Left lung (tissue), 10 donors: ENCODE results near the gene FRMD4B. TPM values are rescaled to one million over a fixed set of nuclear protein-coding genes. Genes with fewer than 3 reads are reported as not detected.
A peak's percentile ranks its signal among the peaks of the same experiment; 100 is the strongest.
"Not testable (repeated sequence)": the region's sequence is repeated elsewhere in the genome, so short reads cannot be mapped to it uniquely, and the experiment has no call there.

Experiments
- ATAC-seq: fragments of 200-7000 bp; cut with Tn5 transposase; one replicate; pipeline ENCODE4 v1.9.1; 2020; ENCODE audit warnings: moderate library complexity
- DNase-seq, 4 donors: peaks; one replicate each; pipeline ENCODE4 v3.0.0-alpha.2; 2013 to 2020
- H3K27ac ChIP-seq, 2 donors: fragments of 200-600 bp; sonication (generic) in 1 of 2; one replicate each; pipeline versions ENCODE4 v1.5.0 to v1.8.0; 2020 to 2021
- H3K27me3 ChIP-seq, 2 donors: fragments of 200-600 bp; sonication (generic) in 1 of 2; one replicate each; pipeline versions ENCODE4 v1.5.0 to v1.8.0; 2020 to 2021
- H3K36me3 ChIP-seq, 2 donors: fragments of 200-600 bp; sonication (generic) in 1 of 2; one replicate each; pipeline versions ENCODE4 v1.5.0 to v1.8.0; 2020 to 2021
- H3K4me1 ChIP-seq, 2 donors: fragments of 200-600 bp; one replicate each; pipeline ENCODE4 v1.8.0; 2021
- H3K4me3 ChIP-seq, 2 donors: fragments of 200-600 bp; sonication (generic) in 1 of 2; one replicate each; pipeline versions ENCODE4 v1.5.0 to v1.8.0; 2020 to 2021; ENCODE audit warnings: mild to moderate bottlenecking in 1 of 2
- H3K9me3 ChIP-seq, 2 donors: fragments of 200-600 bp; sonication (generic) in 1 of 2; one replicate each; pipeline versions ENCODE4 v1.5.0 to v1.8.0; 2020 to 2021
- intact Hi-C, 2 donors: fragments of 100-400 bp; cut with DNase I; formaldehyde crosslinking; loops; one replicate each; pipeline versions ENCODE4 v1.11.2 to v1.14.2; 2022
- polyA plus RNA-seq, 6 donors: library from polyadenylated mRNA; unstranded; fragments of 120-200 nt; gene quantifications; one replicate each; pipeline ENCODE4 v1.2.1, GENCODE V29; 2013; ENCODE audit not compliant: insufficient read length in 6 of 6
- total RNA-seq, 2 donors: library from RNA; stranded (reverse); fragmentation: NEBNext Ultra II Directional; extraction: Animal tissue kit (Norgen Biotek cat#: 25700); gene quantifications; one replicate each; pipeline ENCODE4 v1.2.1, GENCODE V29; 2021
- TF ChIP-seq, protein P1 (sequence below), 2 donors: fragments of 200-600 bp; sonication (generic) in 1 of 2; IDR thresholded peaks; one replicate each; pipeline versions ENCODE4 v1.5.0 to v1.8.0; 2021; ENCODE audit warnings: antibody characterized with exemption in 2 of 2
- donor health status: DM: no; HTN: yes; CAD: no.
- donor health status: DM: no; HTN: no; CAD: no.

Gene FRMD4B
- total and polyA plus RNA-seq, 8 donors = 49.0 to 78.7 (median 71.1) TPM

- H3K9me3 ChIP-seq = no peaks in the 10 kb centered on the region
- H3K4me1 ChIP-seq = peaks cover 57 to 88% of the 10 kb centered on the region in 2 donors
- H3K27me3 ChIP-seq = no peaks in the 10 kb centered on the region
- no peaks in the 10 kb centered on the region for H3K36me3 ChIP-seq
- TF ChIP-seq, protein P1, sequence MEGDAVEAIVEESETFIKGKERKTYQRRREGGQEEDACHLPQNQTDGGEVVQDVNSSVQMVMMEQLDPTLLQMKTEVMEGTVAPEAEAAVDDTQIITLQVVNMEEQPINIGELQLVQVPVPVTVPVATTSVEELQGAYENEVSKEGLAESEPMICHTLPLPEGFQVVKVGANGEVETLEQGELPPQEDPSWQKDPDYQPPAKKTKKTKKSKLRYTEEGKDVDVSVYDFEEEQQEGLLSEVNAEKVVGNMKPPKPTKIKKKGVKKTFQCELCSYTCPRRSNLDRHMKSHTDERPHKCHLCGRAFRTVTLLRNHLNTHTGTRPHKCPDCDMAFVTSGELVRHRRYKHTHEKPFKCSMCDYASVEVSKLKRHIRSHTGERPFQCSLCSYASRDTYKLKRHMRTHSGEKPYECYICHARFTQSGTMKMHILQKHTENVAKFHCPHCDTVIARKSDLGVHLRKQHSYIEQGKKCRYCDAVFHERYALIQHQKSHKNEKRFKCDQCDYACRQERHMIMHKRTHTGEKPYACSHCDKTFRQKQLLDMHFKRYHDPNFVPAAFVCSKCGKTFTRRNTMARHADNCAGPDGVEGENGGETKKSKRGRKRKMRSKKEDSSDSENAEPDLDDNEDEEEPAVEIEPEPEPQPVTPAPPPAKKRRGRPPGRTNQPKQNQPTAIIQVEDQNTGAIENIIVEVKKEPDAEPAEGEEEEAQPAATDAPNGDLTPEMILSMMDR (IDR thresholded peaks at IDR 0.05) = peak in 1 of 2 donors; percentile 38
- peak overlapping the region in 1 of 2 donors; percentile 16 for H3K27ac ChIP-seq
- ATAC-seq (peak; percentile 16), DNase-seq (no peak)
- no peak overlapping the region for H3K4me3 ChIP-seq
- intact Hi-C loops = loop anchor here in 1 of 2 donors (10.0 kb wide), 1 partner anchor 100 kb away; no protein-coding TSS in a partner anchor
Measured at GRCh38 chr3:69324362-69325025, 61.4 kb downstream of the FRMD4B start.

DNA sequence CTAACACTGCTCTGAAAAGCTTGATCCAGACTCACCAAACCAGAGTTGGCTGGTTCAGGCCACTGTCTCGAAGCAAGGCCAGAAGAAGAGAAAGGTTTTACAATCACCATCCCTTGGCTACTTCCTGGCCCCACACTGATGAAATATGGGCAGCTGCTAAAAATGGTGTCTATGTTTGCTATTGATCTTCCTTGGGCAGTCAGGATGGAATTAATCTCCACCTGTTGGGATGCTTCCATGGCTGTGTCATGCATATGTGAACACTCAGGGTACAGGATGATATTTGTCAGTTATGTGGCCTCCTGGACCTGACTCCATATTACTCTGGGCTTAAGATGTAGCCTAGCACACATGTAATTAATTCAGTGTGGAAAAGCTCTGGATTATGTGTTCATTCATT is 61.9 kb downstream of the FRMD4B start:
- intact Hi-C loops = loop anchor here in 1 of 2 donors (10.0 kb wide), 1 partner anchor 101 kb away; no protein-coding TSS in a partner anchor
- no peaks in the 10 kb centered on the region for H3K36me3 ChIP-seq
- peaks cover 55 to 83% of the 10 kb centered on the region in 2 donors for H3K4me1 ChIP-seq
- peak overlapping the region in 1 of 2 donors; percentile 16 for H3K27ac ChIP-seq
- DNase-seq = no peak
- ATAC-seq = no peak
- no peaks in the 10 kb centered on the region for H3K9me3 ChIP-seq
- no peaks in the 10 kb centered on the region for H3K27me3 ChIP-seq
- TF ChIP-seq, protein P1 (IDR thresholded peaks at IDR 0.05) = no peak
- no peak overlapping the region for H3K4me3 ChIP-seq

DNA sequence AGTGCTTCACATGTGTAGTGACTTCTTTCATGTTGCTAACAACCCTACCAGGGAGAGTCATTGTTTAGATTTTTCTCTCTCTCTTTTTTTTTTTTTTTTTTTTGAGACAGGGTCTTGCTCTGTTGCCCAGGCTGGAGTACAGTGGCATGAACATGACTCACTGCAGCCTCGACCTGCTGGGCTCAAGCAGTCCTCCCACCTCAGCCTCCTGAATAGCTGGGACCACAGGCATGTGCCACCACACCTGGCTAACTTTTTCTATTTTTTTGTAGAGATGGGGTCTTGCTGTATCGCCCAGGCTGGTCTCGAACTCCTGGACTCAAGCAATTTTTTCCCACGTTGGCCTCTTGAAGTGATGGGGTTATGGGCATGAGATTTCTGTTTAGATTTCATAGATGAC is 63.4 kb downstream of the FRMD4B start:
- not testable (repeated sequence) for H3K27ac ChIP-seq, H3K4me3 ChIP-seq, H3K36me3 ChIP-seq, ATAC-seq, H3K9me3 ChIP-seq, H3K27me3 ChIP-seq, DNase-seq
- peaks cover 43 to 68% of the 10 kb centered on the region in 2 donors for H3K4me1 ChIP-seq
- intact Hi-C loops = loop anchor here in 1 of 2 donors (10.0 kb wide), 1 partner anchor 102 kb away; no protein-coding TSS in a partner anchor

DNA sequence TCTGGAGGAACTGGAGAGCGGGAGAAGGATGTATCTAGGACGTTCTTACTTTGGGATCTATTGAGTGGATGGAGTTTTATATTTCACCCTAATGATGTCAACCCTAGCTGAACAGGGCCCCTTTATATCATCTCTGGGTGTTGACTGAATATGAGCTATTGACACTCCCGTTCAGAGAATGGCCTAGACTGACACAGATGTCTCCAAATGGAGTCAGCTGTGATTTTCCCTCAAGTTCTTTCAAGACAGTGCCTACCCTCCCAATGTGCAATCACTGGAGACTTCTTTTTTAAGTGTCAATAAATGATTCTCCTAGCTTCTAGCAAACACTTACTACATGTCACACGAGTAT is 63.8 kb downstream of the FRMD4B start:
- H3K27ac ChIP-seq = no peak overlapping the region
- ATAC-seq = no peak
- H3K27me3 ChIP-seq = no peaks in the 10 kb centered on the region
- H3K4me1 ChIP-seq = peaks cover 40 to 65% of the 10 kb centered on the region in 2 donors
- intact Hi-C loops = loop anchor here in 1 of 2 donors (10.0 kb wide), 1 partner anchor 103 kb away; no protein-coding TSS in a partner anchor
- no peaks in the 10 kb centered on the region for H3K9me3 ChIP-seq
- TF ChIP-seq, protein P1 (IDR thresholded peaks at IDR 0.05) = no peak
- no peak overlapping the region for H3K4me3 ChIP-seq
- no peaks in the 10 kb centered on the region for H3K36me3 ChIP-seq
- DNase-seq = no peak

GRCh38 chr3:69321301-69322157 is 64.4 kb downstream of the FRMD4B start:
- Histone ChIP-seq H3K4me1 (peaks cover 35 to 64% of the 10 kb centered on the region in 2 donors), H3K36me3 (no peaks in the 10 kb centered on the region), H3K27me3 (no peaks in the 10 kb centered on the region), H3K4me3 (no peak overlapping the region), H3K27ac (peak overlapping the region; percentile 67 to 75), H3K9me3 (no peaks in the 10 kb centered on the region)
- peak; percentile 37 for ATAC-seq
- no peak for DNase-seq
- TF ChIP-seq, protein P1 (IDR thresholded peaks at IDR 0.05) = no peak
- intact Hi-C loops = loop anchor here in 1 of 2 donors (10.0 kb wide), 1 partner anchor 103 kb away; no protein-coding TSS in a partner anchor
